Esophagus (tissue), 2 donors: ENCODE results near the gene SNW1. TPM values are rescaled to one million over a fixed set of nuclear protein-coding genes. Genes with fewer than 3 reads are reported as not detected.

ENCODE experiments used
- H3K27ac ChIP-seq, 2 donors: one replicate each; pipeline ENCODE4 v1.5.1; 2013; ENCODE audit warnings: low read depth in 2 of 2, mild to moderate bottlenecking in 2 of 2, inconsistent platforms in 1 of 2, low read length in 1 of 2, moderate library complexity in 1 of 2
- H3K27me3 ChIP-seq, 2 donors: one replicate each; pipeline ENCODE4 v1.6.1; 2013; ENCODE audit warnings: low read length in 2 of 2, control low read depth in 1 of 2, mild to moderate bottlenecking in 1 of 2; ENCODE audit not compliant: insufficient read depth in 2 of 2, control insufficient read depth in 1 of 2
- H3K36me3 ChIP-seq, 2 donors: one replicate each; pipeline ENCODE4 v1.6.1; 2013; ENCODE audit warnings: low read length in 1 of 2; ENCODE audit not compliant: control insufficient read depth in 2 of 2, insufficient read depth in 2 of 2
- H3K4me1 ChIP-seq, 2 donors: one replicate each; pipeline ENCODE4 v1.6.1; 2013; ENCODE audit warnings: low read length in 1 of 2; ENCODE audit not compliant: control insufficient read depth in 2 of 2, insufficient read depth in 2 of 2
- H3K4me3 ChIP-seq, 2 donors: one replicate each; pipeline ENCODE4 v1.5.1; 2013; ENCODE audit warnings: low read length in 2 of 2, mild to moderate bottlenecking in 2 of 2, low read depth in 1 of 2, moderate library complexity in 1 of 2
- H3K9me3 ChIP-seq, 2 donors: one replicate each; pipeline ENCODE4 v1.6.1; 2013; ENCODE audit warnings: mild to moderate bottlenecking in 2 of 2, low read depth in 1 of 2, low read length in 1 of 2, moderate library complexity in 1 of 2; ENCODE audit not compliant: control insufficient read depth in 2 of 2, insufficient read depth in 1 of 2
- WGBS, 2 donors: extraction: QIAGEN DNeasy Blood & Tissue Kit; methylation state at CpG; one replicate each; pipeline ENCODE4 v1.1.7; 2013; 5-methylcytosine and 5-hydroxymethylcytosine counted together
- polyA plus RNA-seq, 2 donors: library from polyadenylated mRNA; stranded (reverse); fragments of 200-250 nt; gene quantifications; one replicate each; pipeline ENCODE4 v1.2.3, GENCODE V29; 2013
- donor health status: healthy with polysubstance abuse.
- donor health status: Bipolar disorder and iron deficiency.

The SNW1 gene
- polyA plus RNA-seq, 2 donors, result 20.0 to 32.7 TPM

- peaks cover 0 to 3% of the 10 kb centered on the region in 2 donors for H3K4me1 ChIP-seq
- no peaks in the 10 kb centered on the region for H3K9me3 ChIP-seq
- no peaks in the 10 kb centered on the region for H3K27me3 ChIP-seq
- H3K4me3 ChIP-seq, result no peak overlapping the region
- H3K27ac ChIP-seq, result no peak overlapping the region
- peaks cover 0 to 4% of the 10 kb centered on the region in 2 donors for H3K36me3 ChIP-seq
- 14 to 20% methylated on average over 1 of the region's 1 CpG for WGBS, 2 donors
Measured at GRCh38 chr14:77682158-77682553, 78.8 kb downstream of the SNW1 start.

GRCh38 chr14:77681196-77682157, 79.5 kb downstream of the SNW1 start:
- 73 to 76% methylated on average over 7 of the region's 7 CpGs for WGBS, 2 donors
- H3K4me3 ChIP-seq, result no peak overlapping the region
- no peaks in the 10 kb centered on the region for H3K27me3 ChIP-seq
- no peak overlapping the region for H3K27ac ChIP-seq
- peaks cover 0 to 3% of the 10 kb centered on the region in 2 donors for H3K4me1 ChIP-seq
- H3K36me3 ChIP-seq, result peaks cover 0 to 4% of the 10 kb centered on the region in 2 donors
- H3K9me3 ChIP-seq, result no peaks in the 10 kb centered on the region

GRCh38 chr14:77674931-77675330, 86.0 kb downstream of the SNW1 start:
- peaks cover 0 to 11% of the 10 kb centered on the region in 2 donors for H3K36me3 ChIP-seq
- H3K9me3 ChIP-seq, result no peaks in the 10 kb centered on the region
- H3K27me3 ChIP-seq, result no peaks in the 10 kb centered on the region
- WGBS, 2 donors, result 66 to 90% methylated on average over 8 of the region's 8 CpGs
- H3K4me3 ChIP-seq, result no peak overlapping the region
- H3K27ac ChIP-seq, result no peak overlapping the region
- H3K4me1 ChIP-seq, result no peaks in the 10 kb centered on the region

- Histone ChIP-seq H3K4me1 (no peaks in the 10 kb centered on the region), H3K4me3 (no peak overlapping the region), H3K9me3 (no peaks in the 10 kb centered on the region), H3K27ac (no peak overlapping the region), H3K36me3 (peaks cover 0 to 7% of the 10 kb centered on the region in 2 donors), H3K27me3 (no peaks in the 10 kb centered on the region)
Measured at GRCh38 chr14:77673193-77673592, 87.8 kb downstream of the SNW1 start.

Other genes with a start within 250 kb of the SNW1 start
- 10 to 100 TPM; 14.1 to 16.3 TPM for gene SPTLC2, start 144.5 kb downstream of the SNW1 start, polyA plus RNA-seq
- gene ALKBH1, start 53.1 kb downstream of the SNW1 start, polyA plus RNA-seq, result 1 to 10 TPM; 3.2 to 5.8 TPM
- 100 to 1,000 TPM; 310 to 442 TPM for gene SLIRP, start 53.1 kb downstream of the SNW1 start, polyA plus RNA-seq
- 1 to 10 TPM; 4.4 to 5.2 TPM for gene ADCK1, start 39.0 kb upstream of the SNW1 start, polyA plus RNA-seq